NAMALWA (cell line): Measurements from ENCODE around the gene PCGF3.
"Not testable (repeated sequence)": the region's sequence is repeated elsewhere in the genome, so short reads cannot be mapped to it uniquely, and the experiment has no call there.

Source experiments
- DNase-seq: peaks from one replicate; pipeline ENCODE4 v3.0.0-alpha.2; 2015; ENCODE audit warnings: low spot score

Gene PCGF3

DNA sequence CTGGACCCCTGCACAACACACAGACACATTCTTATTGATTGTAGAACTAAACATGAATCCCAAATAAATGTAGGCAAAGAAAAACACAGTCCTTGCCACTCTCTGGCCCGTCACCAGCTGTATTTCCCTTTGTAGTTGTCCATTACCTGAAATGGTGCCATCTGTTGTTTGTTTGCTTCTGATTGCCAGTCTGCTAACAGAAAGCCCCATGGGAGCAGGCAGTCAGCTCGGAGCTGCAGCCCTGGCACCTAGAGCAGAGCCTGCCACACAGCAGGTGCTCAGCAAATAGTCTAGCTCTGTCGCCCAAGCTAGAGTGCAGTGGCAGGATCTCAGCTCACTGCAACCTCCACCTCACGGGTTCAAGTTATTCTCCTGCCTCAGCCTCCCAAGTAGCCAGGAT is 91.4 kb downstream of the PCGF3 start:
- peak; percentile 61 for DNase-seq

DNA sequence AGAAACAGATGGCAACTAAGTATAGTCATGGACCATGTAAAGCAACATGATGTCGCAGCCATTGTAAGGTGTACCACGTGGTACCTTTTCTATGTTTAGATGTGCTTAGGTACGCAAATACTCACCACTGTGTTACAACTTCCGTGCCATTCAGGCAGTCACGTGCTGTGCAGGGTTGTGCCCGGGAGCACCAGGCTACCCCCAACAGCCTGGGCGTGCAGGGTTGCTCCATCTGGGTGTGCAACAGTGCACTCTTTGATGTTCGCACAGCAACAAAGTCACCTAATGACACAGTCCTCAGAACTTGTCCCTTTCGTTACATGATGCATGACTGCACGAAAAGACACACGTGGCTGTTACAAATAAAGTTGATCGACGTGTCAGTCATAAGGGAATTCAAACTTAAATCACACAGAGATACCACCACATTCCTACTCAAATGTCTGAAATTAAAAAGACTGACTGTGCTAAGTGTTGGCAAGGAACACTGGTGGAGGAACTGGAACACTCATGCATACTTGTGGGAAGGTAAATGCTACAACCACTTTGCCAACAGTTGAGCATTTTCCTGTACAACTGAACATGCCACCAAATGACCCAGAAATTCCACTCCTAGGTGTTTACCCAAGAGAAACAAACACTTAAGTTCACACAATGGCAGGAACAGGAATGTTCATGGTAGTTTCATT is 95.9 kb downstream of the PCGF3 start:
- DNase-seq: no peak

DNA sequence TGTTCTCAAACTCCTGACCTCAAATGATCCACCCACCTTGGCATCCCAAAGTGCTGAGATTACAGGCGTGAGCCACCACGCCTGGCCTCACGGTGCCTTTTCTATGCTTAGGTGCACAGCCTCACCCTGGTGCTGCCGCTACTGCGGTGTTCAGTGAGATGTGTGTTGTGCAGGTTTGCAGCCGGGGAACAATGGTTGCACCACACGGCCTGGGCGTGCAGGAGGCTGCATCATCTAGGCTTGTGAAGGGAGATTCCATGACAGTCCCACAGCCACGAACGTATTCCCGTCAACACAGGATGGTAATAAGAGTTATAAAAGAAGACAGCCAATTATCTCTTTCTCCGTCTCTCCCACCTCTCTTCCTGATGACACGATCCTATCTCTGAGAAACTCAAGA is 98.3 kb downstream of the PCGF3 start:
- no peak for DNase-seq

DNA sequence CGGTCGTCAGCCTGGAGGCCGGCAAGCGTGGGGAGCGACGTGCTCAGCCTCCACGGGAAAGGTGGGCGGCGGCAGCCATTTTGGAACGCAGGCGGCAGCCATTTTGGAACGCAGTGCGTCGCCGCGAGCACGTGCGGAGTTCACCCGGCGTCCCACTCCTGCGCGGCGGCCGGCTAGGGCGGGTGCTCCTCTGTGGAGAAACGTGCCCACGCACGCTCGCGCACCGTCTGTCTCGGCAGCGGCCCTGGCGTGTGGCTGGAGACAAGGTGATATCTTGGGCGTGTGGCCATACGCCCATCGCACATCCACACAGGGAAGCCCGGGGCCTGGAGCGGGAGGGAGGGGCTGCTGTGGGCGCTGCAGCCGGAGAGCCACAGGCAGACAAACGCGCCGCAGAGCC is 99.2 kb downstream of the PCGF3 start:
- DNase-seq: no peak

DNA sequence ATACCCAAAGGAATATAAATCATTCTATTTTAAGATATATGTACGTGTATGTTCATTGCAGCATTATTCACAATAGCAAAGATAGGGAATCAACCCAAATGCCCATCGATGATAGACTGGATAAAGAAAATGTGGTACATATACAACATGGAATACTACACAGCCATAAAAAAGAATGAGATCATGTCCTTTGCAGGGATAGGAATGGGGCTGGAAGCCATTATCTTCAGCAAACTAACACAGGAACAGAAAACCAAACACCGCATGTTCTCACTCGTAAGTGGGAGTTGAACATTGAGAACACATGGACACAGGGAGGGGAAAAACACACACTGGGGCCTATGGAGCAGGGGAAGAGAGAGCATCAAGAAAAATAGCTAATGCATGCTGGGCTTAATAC is 101.3 kb downstream of the PCGF3 start:
- not testable (repeated sequence) for DNase-seq

DNA sequence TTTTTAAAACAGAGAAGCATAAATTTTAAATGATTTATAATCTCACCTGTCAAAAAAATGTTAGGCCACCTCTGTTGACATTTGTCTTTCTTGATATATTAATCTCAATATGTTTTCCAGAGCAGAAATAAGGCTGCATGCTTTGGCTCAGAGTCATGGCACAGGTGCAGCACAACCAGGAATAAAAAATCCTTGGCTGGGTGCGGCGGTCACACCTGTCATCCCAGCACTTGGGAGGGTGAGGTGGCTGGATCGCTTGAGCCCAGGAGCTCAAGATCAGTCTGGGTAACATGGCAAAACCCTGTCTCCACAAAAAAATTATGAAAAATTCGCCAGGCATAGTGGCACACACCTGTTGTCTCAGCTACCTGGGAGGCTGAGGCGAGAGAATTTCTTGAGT is 102.2 kb downstream of the PCGF3 start:
- DNase-seq: no peak

DNA sequence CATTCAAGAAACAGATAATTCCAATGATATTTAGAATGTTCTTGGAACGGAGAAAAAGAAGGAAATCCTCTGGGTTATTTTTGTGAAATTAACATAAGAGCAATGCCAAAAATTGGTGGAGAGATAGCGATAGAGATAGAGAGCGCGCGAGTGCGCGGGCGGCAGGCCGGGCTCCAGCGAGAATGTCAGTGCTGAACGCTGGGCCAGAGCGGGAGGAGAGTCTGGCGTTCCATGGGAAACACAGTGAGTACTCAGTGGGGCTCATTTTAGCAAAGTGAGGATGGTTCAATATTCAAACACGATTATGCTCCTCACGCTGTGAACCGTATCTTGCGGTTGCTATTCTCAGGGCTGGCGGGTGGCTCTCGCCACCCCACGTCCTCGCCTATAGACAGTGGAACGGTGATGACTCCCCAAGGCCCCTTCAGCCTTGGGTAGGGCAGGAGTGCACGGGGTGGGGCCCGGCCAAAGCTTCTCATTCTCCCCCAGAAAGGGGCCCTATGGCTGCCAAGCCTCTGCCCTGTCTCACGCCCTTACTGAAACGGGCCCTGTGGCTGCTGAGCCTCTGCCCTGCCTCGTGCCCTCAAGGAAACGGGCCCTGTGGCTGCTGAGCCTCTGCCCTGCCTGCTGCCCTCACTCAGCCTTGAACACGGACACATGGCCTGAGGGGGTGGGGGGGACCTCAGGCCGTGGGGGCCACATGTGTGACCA is 103.4 kb downstream of the PCGF3 start:
- no peak for DNase-seq

- DNase-seq: no peak
Measured at GRCh38 chr4:813900-814299, 108.3 kb downstream of the PCGF3 start.

GRCh38 chr4:814312-814850 is 108.7 kb downstream of the PCGF3 start:
- no peak for DNase-seq

- DNase-seq: no peak
Measured at GRCh38 chr4:815464-816146, 110.0 kb downstream of the PCGF3 start.

DNA sequence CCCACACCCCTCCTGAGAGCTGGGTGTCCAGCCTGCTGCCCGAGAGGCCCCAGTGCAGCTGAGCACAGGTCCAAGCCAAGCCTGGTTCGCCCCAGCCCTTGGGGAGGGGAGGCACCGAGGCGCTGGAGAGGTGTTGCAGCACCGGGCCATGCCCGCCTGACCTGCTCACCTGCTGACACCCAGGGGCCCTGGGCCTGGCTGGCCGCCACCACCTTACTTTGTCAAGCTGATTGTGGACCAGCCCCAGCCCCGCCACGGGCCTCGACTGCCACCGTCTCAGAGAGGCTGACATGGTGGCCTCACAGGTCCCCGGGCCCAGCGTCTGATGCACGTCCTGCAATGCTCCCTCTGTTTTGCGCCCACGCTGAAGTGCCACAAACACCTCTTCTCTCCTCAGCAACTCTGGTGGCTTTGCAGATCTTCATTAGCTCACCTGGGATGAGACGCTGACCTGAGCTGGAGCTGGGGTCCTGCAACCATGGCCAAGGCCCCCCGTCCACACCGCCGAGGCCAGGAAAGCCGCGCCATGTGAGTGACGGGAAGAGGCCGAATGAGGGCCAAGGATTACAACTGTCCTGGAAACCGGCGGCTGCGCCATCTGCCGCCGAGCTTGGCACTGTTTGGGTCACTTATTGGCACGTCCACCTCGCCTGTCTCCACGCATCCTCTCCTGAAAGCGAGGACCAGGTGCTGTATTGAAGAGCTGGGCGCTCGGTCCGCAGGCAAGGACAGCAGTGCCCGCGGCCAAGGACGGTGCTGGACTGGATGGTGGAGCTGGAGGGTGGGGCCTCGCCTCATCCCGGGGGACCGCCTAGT is 112.7 kb downstream of the PCGF3 start:
- DNase-seq: no peak

DNA sequence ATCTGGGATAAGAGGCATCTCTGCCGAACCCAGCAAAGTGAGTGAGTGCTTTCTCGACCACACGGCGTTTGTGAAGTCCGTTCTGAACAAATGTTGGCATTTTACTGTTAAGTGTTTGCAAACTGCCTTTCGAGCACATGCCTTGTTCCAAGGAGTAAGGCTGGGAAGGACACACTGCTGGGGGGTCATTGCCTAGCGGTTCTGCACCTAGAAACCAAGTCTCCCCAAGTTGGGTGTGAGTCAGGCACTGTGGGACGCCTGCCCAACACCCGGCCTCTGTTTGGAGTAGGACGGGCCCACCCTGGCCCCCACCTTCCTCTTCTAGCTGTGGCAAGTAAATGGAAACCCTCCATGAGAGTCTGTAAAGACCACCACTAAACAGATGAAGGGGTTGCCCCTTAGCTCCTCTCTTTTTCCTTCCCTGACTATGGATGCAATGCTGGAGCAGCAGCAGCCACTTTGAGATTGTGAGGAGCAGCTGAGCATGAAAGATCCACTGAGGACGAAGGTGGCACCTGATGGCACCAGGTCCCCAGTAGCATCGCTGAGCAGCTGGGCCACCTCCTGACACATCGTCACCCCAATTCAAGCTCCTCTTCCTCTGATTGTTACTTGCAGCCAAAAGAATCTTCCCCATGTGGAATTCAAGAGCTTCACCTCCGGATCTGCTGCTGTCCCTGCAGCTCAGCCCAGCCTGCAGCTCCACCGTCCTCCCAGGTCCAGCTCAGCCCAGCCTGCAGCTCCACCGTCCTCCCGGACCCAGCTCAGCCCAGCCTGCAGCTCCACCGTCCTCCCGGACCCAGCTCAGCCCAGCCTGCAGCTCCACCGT is 114.0 kb downstream of the PCGF3 start:
- no peak for DNase-seq
